Vagina (tissue), 2 donors: ENCODE results near the gene FSTL5.

ENCODE experiments used
- POLR2A ChIP-seq, 2 donors: fragments of 450-650 bp; IDR thresholded peaks; one replicate each; pipeline ENCODE4 v1.6.1; 2017; ENCODE audit warnings: antibody characterized with exemption in 2 of 2, mild to moderate bottlenecking in 2 of 2, moderate library complexity in 2 of 2
- POLR2AphosphoS5 ChIP-seq, 2 donors: sonication (generic); formaldehyde crosslinking; IDR thresholded peaks; one replicate each; pipeline ENCODE4 v1.9.0; 2017; ENCODE audit warnings: antibody characterized with exemption in 2 of 2, mild to moderate bottlenecking in 2 of 2, low read depth in 1 of 2; ENCODE audit not compliant: insufficient read depth in 1 of 2
- TF ChIP-seq, protein P1 (sequence below), 3 experiments: fragments of 450-650 bp in 2 of 3; fragments of 200-600 bp in 1 of 3; sonication (generic) in 1 of 3; IDR thresholded peaks; one replicate each; pipeline ENCODE4 v1.5.1; 2017 to 2019; ENCODE audit warnings: antibody characterized with exemption in 3 of 3, mild to moderate bottlenecking in 2 of 3, moderate library complexity in 2 of 3

DNA sequence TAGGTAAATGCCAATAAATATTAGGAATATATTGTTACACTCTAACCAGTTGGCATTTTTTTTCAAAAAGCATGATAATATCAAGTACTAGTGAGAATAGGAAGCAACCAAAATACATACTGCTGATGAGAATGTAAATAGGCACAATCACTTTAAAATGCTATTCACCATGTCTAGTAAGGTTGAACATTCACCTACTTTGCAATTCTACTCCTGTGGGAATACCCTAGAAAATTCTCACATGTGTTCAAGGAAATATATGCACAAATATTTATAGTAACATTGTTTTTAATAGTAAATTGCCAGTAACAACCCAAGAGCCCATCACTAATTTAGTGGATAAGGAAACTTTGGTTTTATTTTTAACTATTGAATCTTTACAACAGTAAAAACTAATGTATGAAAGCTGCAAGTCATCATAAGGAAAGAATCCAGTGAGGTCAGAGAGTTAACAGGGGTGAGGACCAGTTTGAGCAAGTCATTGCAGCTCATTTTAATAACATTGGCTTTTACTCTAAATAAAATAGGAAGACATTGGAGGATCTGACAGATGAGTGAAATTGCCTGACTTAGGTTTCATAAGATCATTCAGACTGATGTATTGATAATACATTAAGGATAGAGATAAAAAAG, 23.6 kb downstream of the FSTL5 start:
- TF ChIP-seq, protein P1, sequence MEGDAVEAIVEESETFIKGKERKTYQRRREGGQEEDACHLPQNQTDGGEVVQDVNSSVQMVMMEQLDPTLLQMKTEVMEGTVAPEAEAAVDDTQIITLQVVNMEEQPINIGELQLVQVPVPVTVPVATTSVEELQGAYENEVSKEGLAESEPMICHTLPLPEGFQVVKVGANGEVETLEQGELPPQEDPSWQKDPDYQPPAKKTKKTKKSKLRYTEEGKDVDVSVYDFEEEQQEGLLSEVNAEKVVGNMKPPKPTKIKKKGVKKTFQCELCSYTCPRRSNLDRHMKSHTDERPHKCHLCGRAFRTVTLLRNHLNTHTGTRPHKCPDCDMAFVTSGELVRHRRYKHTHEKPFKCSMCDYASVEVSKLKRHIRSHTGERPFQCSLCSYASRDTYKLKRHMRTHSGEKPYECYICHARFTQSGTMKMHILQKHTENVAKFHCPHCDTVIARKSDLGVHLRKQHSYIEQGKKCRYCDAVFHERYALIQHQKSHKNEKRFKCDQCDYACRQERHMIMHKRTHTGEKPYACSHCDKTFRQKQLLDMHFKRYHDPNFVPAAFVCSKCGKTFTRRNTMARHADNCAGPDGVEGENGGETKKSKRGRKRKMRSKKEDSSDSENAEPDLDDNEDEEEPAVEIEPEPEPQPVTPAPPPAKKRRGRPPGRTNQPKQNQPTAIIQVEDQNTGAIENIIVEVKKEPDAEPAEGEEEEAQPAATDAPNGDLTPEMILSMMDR (IDR thresholded peaks at IDR 0.05), result no peak
- TF ChIP-seq POLR2A (IDR thresholded peaks at IDR 0.05) (no peak), POLR2AphosphoS5 (IDR thresholded peaks at IDR 0.05; ENCODE audit: insufficient read depth in 1 of 2, low read depth in 1 of 2) (no peak)
